ENCODE data around the gene BRI3.
"Not testable (repeated sequence)": the region's sequence is repeated elsewhere in the genome, so short reads cannot be mapped to it uniquely, and the experiment has no call there.

BRI3 gene

DNA sequence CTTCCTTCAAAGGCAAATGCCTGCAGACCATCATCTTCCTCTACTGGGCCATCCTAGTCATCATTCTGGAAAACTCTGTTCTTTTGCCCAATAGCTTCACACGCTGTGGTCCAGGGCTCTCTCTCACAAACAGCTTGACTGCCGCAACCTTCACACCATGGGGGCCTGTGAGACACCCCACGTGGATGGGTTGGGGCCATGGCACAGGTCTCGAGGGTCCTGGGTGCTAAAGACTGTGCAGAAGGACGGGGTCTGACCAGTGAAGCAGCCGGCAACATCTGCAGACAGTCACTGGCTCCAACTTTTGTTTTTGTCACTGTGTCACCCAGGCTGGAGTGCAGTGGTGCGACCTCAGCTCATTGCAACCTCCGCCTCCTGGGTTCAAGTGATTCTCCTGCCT is 28.1 kb downstream of the BRI3 start:
- Histone ChIP-seq H3K27ac (no peak overlapping the region), H3K4me3 (no peak overlapping the region)
- DNase-seq (ENCODE audit: low spot score): no peak
- TF ChIP-seq, protein P1, sequence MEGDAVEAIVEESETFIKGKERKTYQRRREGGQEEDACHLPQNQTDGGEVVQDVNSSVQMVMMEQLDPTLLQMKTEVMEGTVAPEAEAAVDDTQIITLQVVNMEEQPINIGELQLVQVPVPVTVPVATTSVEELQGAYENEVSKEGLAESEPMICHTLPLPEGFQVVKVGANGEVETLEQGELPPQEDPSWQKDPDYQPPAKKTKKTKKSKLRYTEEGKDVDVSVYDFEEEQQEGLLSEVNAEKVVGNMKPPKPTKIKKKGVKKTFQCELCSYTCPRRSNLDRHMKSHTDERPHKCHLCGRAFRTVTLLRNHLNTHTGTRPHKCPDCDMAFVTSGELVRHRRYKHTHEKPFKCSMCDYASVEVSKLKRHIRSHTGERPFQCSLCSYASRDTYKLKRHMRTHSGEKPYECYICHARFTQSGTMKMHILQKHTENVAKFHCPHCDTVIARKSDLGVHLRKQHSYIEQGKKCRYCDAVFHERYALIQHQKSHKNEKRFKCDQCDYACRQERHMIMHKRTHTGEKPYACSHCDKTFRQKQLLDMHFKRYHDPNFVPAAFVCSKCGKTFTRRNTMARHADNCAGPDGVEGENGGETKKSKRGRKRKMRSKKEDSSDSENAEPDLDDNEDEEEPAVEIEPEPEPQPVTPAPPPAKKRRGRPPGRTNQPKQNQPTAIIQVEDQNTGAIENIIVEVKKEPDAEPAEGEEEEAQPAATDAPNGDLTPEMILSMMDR (IDR thresholded peaks at IDR 0.05): no peak

DNA sequence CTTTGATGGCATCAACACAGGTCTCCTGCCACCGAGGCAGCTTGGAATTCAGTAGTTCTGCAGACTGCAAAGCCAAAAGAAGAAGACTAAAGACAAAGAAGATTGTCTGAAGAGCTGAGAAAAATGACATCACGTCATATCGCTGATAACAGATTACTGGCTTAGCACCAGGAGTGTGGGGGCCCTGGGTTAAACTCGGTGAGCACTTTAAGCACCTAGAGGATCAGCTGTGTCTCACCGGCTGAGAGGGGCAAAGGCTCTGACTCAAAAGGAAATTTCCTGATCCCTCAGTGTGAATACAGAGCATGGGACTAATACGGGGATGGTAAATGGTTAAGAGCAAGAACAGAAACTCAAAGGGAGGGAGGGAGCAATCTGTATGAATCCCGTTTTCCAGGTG is 30.7 kb downstream of the BRI3 start:
- TF ChIP-seq, protein P1 (IDR thresholded peaks at IDR 0.05): no peak
- no peak overlapping the region for H3K4me3 ChIP-seq
- H3K27ac ChIP-seq: no peak overlapping the region
- DNase-seq (ENCODE audit: low spot score): no peak

DNA sequence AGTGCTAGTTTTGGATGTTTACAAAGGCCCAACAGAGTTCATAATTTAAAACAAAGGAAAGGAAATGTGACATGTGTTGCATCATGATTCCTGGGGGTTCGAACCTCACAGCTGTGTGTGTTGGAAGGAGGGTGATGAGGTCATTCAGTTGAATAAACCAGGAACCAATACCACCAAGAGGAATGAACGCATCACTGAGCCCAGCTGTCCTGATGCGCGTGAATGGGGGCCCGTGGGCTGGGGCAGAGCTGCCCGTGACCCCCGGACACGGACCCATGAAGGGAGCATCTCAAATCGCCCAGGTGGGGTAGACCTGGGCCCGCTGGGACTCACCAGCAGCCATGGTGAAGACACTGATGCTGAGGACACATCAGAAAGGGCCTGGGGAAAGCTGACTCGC is 33.0 kb downstream of the BRI3 start:
- TF ChIP-seq, protein P1 (IDR thresholded peaks at IDR 0.05): no peak
- DNase-seq (ENCODE audit: low spot score): no peak
- Histone ChIP-seq H3K4me3 (no peak overlapping the region), H3K27ac (no peak overlapping the region)

DNA sequence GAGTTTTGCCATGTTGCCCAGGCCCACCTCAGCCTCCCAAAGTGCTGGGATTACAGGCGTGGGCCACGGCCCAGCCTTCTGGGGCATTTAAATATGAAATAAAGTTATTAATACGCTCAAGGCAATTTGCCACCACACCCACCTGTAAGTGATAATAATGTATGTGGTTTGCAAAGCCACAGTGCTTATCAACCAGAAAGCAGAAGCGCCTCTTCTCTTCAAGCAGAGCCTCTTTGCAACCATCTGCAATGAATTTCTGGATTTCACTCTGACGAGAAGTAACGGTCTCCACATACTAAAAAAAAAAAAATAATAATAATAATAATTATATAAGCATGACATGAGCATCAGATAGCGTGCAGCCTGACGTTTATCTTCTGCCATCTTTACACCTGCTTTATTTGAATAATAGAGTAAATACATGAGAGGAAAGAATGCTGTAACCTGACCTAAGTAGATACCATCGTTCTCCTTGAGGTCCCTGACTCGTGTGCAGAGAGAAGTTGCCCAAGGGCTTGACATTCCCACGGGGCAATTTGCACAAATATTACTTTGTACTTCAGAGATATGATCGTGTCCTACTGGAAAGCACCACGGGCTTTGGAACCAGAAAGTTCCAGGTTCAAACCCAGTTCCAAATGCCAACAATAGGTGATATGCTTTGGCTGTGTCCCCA is 34.0 kb downstream of the BRI3 start:
- TF ChIP-seq, protein P1 (IDR thresholded peaks at IDR 0.05): no peak
- H3K4me3 ChIP-seq: no peak overlapping the region
- H3K27ac ChIP-seq: no peak overlapping the region
- DNase-seq (ENCODE audit: low spot score): no peak

DNA sequence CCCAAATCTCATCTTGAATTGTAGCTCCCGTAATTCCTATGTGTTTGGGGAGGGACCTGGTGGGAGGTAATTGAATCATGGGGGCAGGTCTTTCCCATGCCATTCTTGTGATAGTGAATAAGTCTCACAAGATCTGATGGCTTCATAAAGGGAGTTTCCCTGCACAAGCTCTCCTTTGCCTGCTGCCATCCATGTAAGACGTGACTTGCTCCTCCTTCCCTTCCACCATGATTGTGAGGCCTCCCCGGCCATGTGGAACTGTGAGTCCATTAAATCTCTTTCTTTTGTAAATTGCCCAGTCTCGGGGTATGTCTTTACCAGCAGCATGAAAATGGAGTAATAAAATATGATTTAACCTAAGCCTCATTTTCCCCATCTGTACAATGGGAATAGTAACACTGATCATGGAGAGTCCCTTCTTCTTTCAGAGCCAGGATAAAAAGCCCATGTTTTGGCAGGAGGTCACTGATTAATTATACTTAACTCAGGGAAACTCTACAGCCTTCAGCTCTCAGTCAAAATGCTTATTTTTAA is 34.6 kb downstream of the BRI3 start:
- H3K4me3 ChIP-seq; H3K27ac ChIP-seq; DNase-seq (ENCODE audit: low spot score): not testable (repeated sequence)

DNA sequence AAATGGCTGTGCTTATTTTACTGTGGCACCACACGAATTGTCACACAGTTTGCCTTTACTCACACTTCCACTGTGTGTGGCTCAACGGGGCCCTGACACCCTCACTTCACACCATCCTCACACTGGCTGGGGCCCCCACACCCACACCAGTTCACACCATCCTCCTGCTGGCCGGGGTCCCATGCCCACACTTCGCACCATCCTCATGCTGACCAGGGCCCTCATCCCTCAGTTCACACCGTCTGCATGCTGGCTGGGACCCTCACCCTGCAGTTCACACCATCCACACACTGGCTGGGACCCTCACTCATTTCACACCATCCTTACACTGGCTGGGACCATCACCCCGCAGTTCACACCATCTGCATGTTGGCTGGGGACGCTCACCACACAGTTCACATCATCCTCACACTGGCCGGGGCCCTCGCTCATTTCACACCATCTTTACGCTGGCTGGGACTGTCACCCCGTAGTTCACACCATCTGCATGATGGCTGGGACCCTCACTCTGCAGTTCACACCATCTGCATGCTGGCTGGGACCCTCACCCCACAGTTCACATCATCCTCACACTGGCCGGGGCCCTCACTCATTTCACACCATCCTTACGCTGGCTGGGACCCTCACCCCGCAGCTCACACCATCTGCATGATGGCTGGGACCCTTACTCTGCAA is 36.0 kb downstream of the BRI3 start:
- no peak for DNase-seq (ENCODE audit: low spot score)
- TF ChIP-seq, protein P1 (IDR thresholded peaks at IDR 0.05): no peak
- H3K27ac ChIP-seq: no peak overlapping the region
- no peak overlapping the region for H3K4me3 ChIP-seq

DNA sequence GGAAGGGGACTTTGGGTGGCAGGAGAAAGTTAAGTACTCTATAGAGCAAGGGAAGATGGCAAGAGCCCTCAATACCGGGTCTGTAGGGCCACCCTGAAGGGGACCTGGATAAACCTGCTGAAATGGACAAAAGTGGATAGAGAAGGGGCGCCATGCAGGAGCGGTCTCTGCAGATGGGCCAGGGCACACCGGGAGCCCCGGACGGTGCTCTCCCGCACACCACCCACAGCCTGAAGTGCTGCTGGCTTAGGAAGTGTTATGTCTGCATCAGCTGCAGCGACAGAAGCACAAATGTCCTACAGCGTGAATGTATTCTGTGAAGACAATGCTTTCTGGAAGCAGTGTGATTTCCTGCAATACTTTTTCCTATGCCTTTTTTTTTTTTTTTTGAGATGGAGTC is 37.7 kb downstream of the BRI3 start:
- TF ChIP-seq, protein P1 (IDR thresholded peaks at IDR 0.05): no peak
- Histone ChIP-seq H3K27ac (no peak overlapping the region), H3K4me3 (no peak overlapping the region)
- no peak for DNase-seq (ENCODE audit: low spot score)
